Smooth muscle cell (in vitro differentiated cells): ENCODE measurements around the gene MAP3K3. TPM values are rescaled to one million over a fixed set of nuclear protein-coding genes. Genes with fewer than 3 reads are reported as not detected.

Source experiments
- DNase-seq: peaks from one replicate; lab custom pipeline; 2025; ENCODE audit not compliant: unreplicated experiment; lab: John Stamatoyannopoulos, UW
- H2AFZ ChIP-seq: fragments of 200-600 bp; sonication (generic); 2 replicates; pipeline ENCODE4 v1.6.0; 2016; ENCODE audit warnings: antibody characterized with exemption, low read depth, mild to moderate bottlenecking
- H3F3A ChIP-seq: fragments of 200-600 bp; sonication (generic); 2 replicates; pipeline ENCODE4 v1.6.0; 2017; ENCODE audit warnings: antibody characterized with exemption, low read depth
- H3K27ac ChIP-seq: fragments of 200-600 bp; sonication (generic); 2 replicates; pipeline ENCODE4 v1.5.1; 2016; ENCODE audit warnings: low read depth, mild to moderate bottlenecking
- H3K27me3 ChIP-seq: fragments of 200-600 bp; sonication (generic); 2 replicates; pipeline ENCODE4 v1.6.1; 2016; ENCODE audit warnings: low read depth, mild to moderate bottlenecking
- H3K36me3 ChIP-seq: fragments of 200-600 bp; sonication (generic); 2 replicates; pipeline ENCODE4 v1.5.1; 2016; ENCODE audit warnings: low read depth
- H3K4me1 ChIP-seq: fragments of 200-600 bp; sonication (generic); 2 replicates; pipeline ENCODE4 v1.5.1; 2016; ENCODE audit warnings: low read depth
- H3K4me2 ChIP-seq: fragments of 200-600 bp; sonication (generic); 2 replicates; pipeline ENCODE4 v1.6.0; 2016; ENCODE audit warnings: mild to moderate bottlenecking
- H3K4me3 ChIP-seq: fragments of 200-600 bp; sonication (generic); 2 replicates; pipeline ENCODE4 v1.5.1; 2016; ENCODE audit warnings: mild to moderate bottlenecking
- H3K79me2 ChIP-seq: fragments of 200-600 bp; sonication (generic); 2 replicates; pipeline ENCODE4 v1.6.0; 2016; ENCODE audit warnings: low read depth, mild to moderate bottlenecking
- H3K9ac ChIP-seq: fragments of 200-600 bp; sonication (generic); 2 replicates; pipeline ENCODE4 v1.6.0; 2016; ENCODE audit warnings: low read depth
- H3K9me3 ChIP-seq: fragments of 200-600 bp; sonication (generic); replicated peaks from 2 replicates; pipeline ENCODE4 v1.5.1; 2016; ENCODE audit warnings: low read depth
- H4K20me1 ChIP-seq: fragments of 200-600 bp; sonication (generic); 2 replicates; pipeline ENCODE4 v1.6.0; 2016; ENCODE audit warnings: low read depth
- WGBS: methylation state at CpG from one replicate; pipeline ENCODE4 v1.1.7; 2016; ENCODE audit warnings: low lambda C conversion rate; 5-methylcytosine and 5-hydroxymethylcytosine counted together
- polyA plus RNA-seq: library from polyadenylated mRNA; unstranded; fragments of >200 nt; fragmentation: Nextera tagmentation; extraction: Ambion mirVana; gene quantifications from 2 replicates; pipeline ENCODE4 v1.2.1, GENCODE V29; 2016
- total RNA-seq: library from RNA; depleted of rRNA; stranded (reverse); fragments of >200 nt; gene quantifications from 2 replicates; pipeline ENCODE4 v1.2.3, GENCODE V29; 2014
- TF ChIP-seq, protein P1 (sequence below): fragments of 200-600 bp; sonication (generic); IDR thresholded peaks from 2 replicates; pipeline ENCODE4 v1.5.1; 2017; ENCODE audit warnings: borderline replicate concordance, mild to moderate bottlenecking, antibody characterized with exemption; ENCODE audit not compliant: insufficient read depth, poor library complexity, severe bottlenecking

MAP3K3 gene
- total and polyA plus RNA-seq, 2 experiments from 2014 or later, result 16.0 to 23.6 TPM

- Histone ChIP-seq H3K4me3 (no peak overlapping the region), H3K4me1 (no peaks in the 10 kb centered on the region), H3K9me3 (no peaks in the 10 kb centered on the region), H3K36me3 (peaks cover 3% of the 10 kb centered on the region), H3K27ac (no peak overlapping the region), H3K9ac (no peak overlapping the region), H3F3A (no peaks in the 10 kb centered on the region), H3K4me2 (no peak overlapping the region), H4K20me1 (peaks cover 22% of the 10 kb centered on the region), H3K79me2 (no peaks in the 10 kb centered on the region), H3K27me3 (no peaks in the 10 kb centered on the region), H2AFZ (no peak overlapping the region)
- WGBS, result 94% methylated on average over 1 of the region's 1 CpG
- TF ChIP-seq, protein P1, sequence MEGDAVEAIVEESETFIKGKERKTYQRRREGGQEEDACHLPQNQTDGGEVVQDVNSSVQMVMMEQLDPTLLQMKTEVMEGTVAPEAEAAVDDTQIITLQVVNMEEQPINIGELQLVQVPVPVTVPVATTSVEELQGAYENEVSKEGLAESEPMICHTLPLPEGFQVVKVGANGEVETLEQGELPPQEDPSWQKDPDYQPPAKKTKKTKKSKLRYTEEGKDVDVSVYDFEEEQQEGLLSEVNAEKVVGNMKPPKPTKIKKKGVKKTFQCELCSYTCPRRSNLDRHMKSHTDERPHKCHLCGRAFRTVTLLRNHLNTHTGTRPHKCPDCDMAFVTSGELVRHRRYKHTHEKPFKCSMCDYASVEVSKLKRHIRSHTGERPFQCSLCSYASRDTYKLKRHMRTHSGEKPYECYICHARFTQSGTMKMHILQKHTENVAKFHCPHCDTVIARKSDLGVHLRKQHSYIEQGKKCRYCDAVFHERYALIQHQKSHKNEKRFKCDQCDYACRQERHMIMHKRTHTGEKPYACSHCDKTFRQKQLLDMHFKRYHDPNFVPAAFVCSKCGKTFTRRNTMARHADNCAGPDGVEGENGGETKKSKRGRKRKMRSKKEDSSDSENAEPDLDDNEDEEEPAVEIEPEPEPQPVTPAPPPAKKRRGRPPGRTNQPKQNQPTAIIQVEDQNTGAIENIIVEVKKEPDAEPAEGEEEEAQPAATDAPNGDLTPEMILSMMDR, result no peak
- no peak for DNase-seq
Observed at GRCh38 chr17:63646488-63646806, 24.2 kb downstream of the MAP3K3 start.

GRCh38 chr17:63647065-63647725, 25.0 kb downstream of the MAP3K3 start:
- 50% methylated on average over 4 of the region's 4 CpGs for WGBS
- Histone ChIP-seq H3K9me3 (no peaks in the 10 kb centered on the region), H4K20me1 (peaks cover 22% of the 10 kb centered on the region), H3K4me2 (no peak overlapping the region), H3K9ac (no peak overlapping the region), H3K27me3 (no peaks in the 10 kb centered on the region), H2AFZ (no peak overlapping the region), H3K27ac (no peak overlapping the region), H3K36me3 (peaks cover 3% of the 10 kb centered on the region), H3K4me1 (no peaks in the 10 kb centered on the region), H3K4me3 (no peak overlapping the region), H3K79me2 (no peaks in the 10 kb centered on the region), H3F3A (no peaks in the 10 kb centered on the region)
- no peak for DNase-seq
- TF ChIP-seq, protein P1, result no peak

GRCh38 chr17:63647936-63648335, 25.7 kb downstream of the MAP3K3 start:
- Histone ChIP-seq H3F3A (no peaks in the 10 kb centered on the region), H4K20me1 (peaks cover 22% of the 10 kb centered on the region), H3K36me3 (peaks cover 3% of the 10 kb centered on the region), H3K4me3 (no peak overlapping the region), H3K4me2 (no peak overlapping the region), H3K79me2 (no peaks in the 10 kb centered on the region), H3K9ac (no peak overlapping the region), H3K9me3 (no peaks in the 10 kb centered on the region), H3K4me1 (no peaks in the 10 kb centered on the region), H2AFZ (no peak overlapping the region), H3K27ac (no peak overlapping the region), H3K27me3 (no peaks in the 10 kb centered on the region)
- TF ChIP-seq, protein P1, result no peak
- no peak for DNase-seq

GRCh38 chr17:63649813-63650212, 27.6 kb downstream of the MAP3K3 start:
- 100% methylated on average over 1 of the region's 1 CpG for WGBS
- H3K9ac ChIP-seq, result no peak overlapping the region
- no peak overlapping the region for H2AFZ ChIP-seq
- no peak overlapping the region for H3K4me2 ChIP-seq
- H4K20me1 ChIP-seq, result peaks cover 22% of the 10 kb centered on the region
- no peaks in the 10 kb centered on the region for H3F3A ChIP-seq
- no peak for DNase-seq
- H3K4me1 ChIP-seq, result no peaks in the 10 kb centered on the region
- H3K79me2 ChIP-seq, result no peaks in the 10 kb centered on the region
- H3K27ac ChIP-seq, result no peak overlapping the region
- H3K4me3 ChIP-seq, result no peak overlapping the region
- peaks cover 3% of the 10 kb centered on the region for H3K36me3 ChIP-seq
- no peaks in the 10 kb centered on the region for H3K9me3 ChIP-seq
- no peaks in the 10 kb centered on the region for H3K27me3 ChIP-seq
- TF ChIP-seq, protein P1, result no peak
